ENCODE results near the gene ZNF90. TPM values are rescaled to one million over a fixed set of nuclear protein-coding genes. Genes with fewer than 3 reads are reported as not detected.
A peak's percentile ranks its signal among the peaks of the same experiment; 100 is the strongest.

The ZNF90 gene
- not detected for total RNA-seq (2021; ENCODE audit: unreplicated experiment)
- not detected in 2 replicates for polyA plus RNA-seq (2012)
- percentile 10 among the genes with signal in this experiment for Bru-seq, nascent RNA
- percentile 8 among the genes with signal in this experiment for BruChase-seq, experiment 1, labeled RNA remaining after a 6-hour chase
- BruChase-seq, experiment 2, labeled RNA remaining after a 2-hour chase, result not detected
- long read RNA-seq, result 0 reads

DNA sequence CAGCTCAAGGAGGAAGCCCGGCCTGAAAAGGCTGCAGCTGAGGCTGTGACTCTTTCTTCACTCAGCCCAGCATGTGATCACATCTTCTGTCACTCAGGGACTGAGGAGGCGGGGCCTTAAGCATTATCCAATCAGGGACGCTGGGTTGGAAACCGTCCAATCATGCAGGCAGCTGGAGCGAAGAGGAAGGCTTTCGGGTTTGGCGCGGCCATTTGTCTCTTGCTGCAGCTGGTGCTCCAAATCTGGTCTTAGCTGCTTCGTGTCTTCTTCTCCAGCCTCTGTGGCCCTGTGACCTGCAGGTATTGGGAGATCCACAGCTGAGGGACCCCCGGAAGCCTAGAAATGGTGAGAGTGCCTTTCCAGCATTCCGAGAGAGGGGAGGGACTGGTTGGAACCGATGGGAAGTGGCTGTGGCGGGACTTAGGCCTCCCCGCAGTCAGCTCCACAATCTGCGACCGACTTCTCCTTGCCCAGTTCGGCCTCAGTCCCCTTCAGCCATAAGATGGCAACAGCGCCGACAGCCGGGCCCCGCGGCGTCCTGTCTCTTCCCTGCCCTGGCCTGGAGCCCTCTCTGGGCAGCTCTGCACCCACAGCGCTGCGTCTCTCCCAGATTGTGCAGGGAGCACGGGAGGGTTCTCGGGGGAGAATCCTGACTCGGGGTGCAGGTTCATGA, at the start of gene ZNF90:
ZNF90 (plus strand) TSS at position 210 of the 673 bp plus-strand sequence; CDS start at position 343, 133 bp downstream.
- TF ChIP-seq SRF (IDR thresholded peaks at IDR 0.05; ENCODE audit: low read depth) (no peak), JUND (IDR thresholded peaks at IDR 0.05) (no peak), FOSL1 (IDR thresholded peaks at IDR 0.05; ENCODE audit: low read depth) (no peak), ZFX (IDR thresholded peaks at IDR 0.05) (no peak), EZH2phosphoT487 (IDR thresholded peaks at IDR 0.05; ENCODE audit: borderline replicate concordance) (no peak), CEBPB (IDR thresholded peaks at IDR 0.05; ENCODE audit: low read depth) (no peak), ZNF274 (IDR thresholded peaks at IDR 0.05; ENCODE audit: low read depth, low read length) (no peak), SIN3A (IDR thresholded peaks at IDR 0.05; ENCODE audit: low read depth) (no peak), CBX3 (IDR thresholded peaks at IDR 0.05; ENCODE audit: low read depth) (no peak), SP1 (IDR thresholded peaks at IDR 0.05; ENCODE audit: low read depth) (no peak), RAD21 (IDR thresholded peaks at IDR 0.05; ENCODE audit: low read depth) (no peak), YY1 (IDR thresholded peaks at IDR 0.05; ENCODE audit: extremely low read depth, insufficient replicate concordance, low read depth, low read length) (no peak), TCF7L2 (IDR thresholded peaks at IDR 0.05; ENCODE audit: borderline replicate concordance, extremely low read depth, insufficient read depth, insufficient read length) (no peak)
- TF ChIP-seq, protein P1, sequence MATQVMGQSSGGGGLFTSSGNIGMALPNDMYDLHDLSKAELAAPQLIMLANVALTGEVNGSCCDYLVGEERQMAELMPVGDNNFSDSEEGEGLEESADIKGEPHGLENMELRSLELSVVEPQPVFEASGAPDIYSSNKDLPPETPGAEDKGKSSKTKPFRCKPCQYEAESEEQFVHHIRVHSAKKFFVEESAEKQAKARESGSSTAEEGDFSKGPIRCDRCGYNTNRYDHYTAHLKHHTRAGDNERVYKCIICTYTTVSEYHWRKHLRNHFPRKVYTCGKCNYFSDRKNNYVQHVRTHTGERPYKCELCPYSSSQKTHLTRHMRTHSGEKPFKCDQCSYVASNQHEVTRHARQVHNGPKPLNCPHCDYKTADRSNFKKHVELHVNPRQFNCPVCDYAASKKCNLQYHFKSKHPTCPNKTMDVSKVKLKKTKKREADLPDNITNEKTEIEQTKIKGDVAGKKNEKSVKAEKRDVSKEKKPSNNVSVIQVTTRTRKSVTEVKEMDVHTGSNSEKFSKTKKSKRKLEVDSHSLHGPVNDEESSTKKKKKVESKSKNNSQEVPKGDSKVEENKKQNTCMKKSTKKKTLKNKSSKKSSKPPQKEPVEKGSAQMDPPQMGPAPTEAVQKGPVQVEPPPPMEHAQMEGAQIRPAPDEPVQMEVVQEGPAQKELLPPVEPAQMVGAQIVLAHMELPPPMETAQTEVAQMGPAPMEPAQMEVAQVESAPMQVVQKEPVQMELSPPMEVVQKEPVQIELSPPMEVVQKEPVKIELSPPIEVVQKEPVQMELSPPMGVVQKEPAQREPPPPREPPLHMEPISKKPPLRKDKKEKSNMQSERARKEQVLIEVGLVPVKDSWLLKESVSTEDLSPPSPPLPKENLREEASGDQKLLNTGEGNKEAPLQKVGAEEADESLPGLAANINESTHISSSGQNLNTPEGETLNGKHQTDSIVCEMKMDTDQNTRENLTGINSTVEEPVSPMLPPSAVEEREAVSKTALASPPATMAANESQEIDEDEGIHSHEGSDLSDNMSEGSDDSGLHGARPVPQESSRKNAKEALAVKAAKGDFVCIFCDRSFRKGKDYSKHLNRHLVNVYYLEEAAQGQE (IDR thresholded peaks at IDR 0.05; ENCODE audit: low read depth), result no peak
- TF ChIP-seq, protein P2, sequence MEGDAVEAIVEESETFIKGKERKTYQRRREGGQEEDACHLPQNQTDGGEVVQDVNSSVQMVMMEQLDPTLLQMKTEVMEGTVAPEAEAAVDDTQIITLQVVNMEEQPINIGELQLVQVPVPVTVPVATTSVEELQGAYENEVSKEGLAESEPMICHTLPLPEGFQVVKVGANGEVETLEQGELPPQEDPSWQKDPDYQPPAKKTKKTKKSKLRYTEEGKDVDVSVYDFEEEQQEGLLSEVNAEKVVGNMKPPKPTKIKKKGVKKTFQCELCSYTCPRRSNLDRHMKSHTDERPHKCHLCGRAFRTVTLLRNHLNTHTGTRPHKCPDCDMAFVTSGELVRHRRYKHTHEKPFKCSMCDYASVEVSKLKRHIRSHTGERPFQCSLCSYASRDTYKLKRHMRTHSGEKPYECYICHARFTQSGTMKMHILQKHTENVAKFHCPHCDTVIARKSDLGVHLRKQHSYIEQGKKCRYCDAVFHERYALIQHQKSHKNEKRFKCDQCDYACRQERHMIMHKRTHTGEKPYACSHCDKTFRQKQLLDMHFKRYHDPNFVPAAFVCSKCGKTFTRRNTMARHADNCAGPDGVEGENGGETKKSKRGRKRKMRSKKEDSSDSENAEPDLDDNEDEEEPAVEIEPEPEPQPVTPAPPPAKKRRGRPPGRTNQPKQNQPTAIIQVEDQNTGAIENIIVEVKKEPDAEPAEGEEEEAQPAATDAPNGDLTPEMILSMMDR (IDR thresholded peaks at IDR 0.05 in 2 of 3, conservative IDR thresholded peaks at IDR 0.05 in 1 of 3; ENCODE audit: borderline replicate concordance in 1 of 3, insufficient read depth in 1 of 3, low read depth in 2 of 3, low read length in 2 of 3), result no peak
- TF ChIP-seq, protein P3, sequence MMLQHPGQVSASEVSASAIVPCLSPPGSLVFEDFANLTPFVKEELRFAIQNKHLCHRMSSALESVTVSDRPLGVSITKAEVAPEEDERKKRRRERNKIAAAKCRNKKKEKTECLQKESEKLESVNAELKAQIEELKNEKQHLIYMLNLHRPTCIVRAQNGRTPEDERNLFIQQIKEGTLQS (IDR thresholded peaks at IDR 0.05), result no peak
- TF ChIP-seq, protein P4, sequence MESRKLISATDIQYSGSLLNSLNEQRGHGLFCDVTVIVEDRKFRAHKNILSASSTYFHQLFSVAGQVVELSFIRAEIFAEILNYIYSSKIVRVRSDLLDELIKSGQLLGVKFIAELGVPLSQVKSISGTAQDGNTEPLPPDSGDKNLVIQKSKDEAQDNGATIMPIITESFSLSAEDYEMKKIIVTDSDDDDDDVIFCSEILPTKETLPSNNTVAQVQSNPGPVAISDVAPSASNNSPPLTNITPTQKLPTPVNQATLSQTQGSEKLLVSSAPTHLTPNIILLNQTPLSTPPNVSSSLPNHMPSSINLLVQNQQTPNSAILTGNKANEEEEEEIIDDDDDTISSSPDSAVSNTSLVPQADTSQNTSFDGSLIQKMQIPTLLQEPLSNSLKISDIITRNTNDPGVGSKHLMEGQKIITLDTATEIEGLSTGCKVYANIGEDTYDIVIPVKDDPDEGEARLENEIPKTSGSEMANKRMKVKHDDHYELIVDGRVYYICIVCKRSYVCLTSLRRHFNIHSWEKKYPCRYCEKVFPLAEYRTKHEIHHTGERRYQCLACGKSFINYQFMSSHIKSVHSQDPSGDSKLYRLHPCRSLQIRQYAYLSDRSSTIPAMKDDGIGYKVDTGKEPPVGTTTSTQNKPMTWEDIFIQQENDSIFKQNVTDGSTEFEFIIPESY (IDR thresholded peaks at IDR 0.05; ENCODE audit: extremely low read depth, insufficient replicate concordance, low read length), result no peak
- intact Hi-C loops (cut with micrococcal nuclease), result no loop called here
- no peaks in the 10 kb centered on the region for H3K4me1 ChIP-seq (ENCODE audit: control insufficient read depth in 1 of 2, insufficient read depth in 2 of 2, low read length in 2 of 2)
- no peaks in the 10 kb centered on the region for H4K20me1 ChIP-seq (ENCODE audit: insufficient read depth)
- H3K9me3 ChIP-seq (ENCODE audit: control insufficient read depth in 1 of 2, insufficient read depth in 1 of 2, low read depth in 1 of 2, low read length in 2 of 2), result peaks cover 0 to 18% of the 10 kb centered on the region in 2 experiments; a peak in 2 of 4 replicates
- ATAC-seq, result no peak
- no peaks in the 10 kb centered on the region for H3K79me2 ChIP-seq (ENCODE audit: insufficient read depth, low read length)
- no peak within 1 kb of the TSS for H3K27ac ChIP-seq (ENCODE audit: low read depth, low read length)
- no peak within 1 kb of the TSS for H2AFZ ChIP-seq (ENCODE audit: low read depth, low read length, poor library complexity, severe bottlenecking)
- no peak for DNase-seq (ENCODE audit: low read depth, low spot score)
- no peaks in the 10 kb centered on the region for H3K36me3 ChIP-seq (ENCODE audit: control insufficient read depth in 1 of 2, insufficient read depth in 2 of 2, low read length in 2 of 2)
- no peak within 1 kb of the TSS for H3K9ac ChIP-seq (ENCODE audit: low read length)
- ChIA-PET RAD21 (ENCODE audit: low non-redundant PET in 1 of 2, low total read pairs in 2 of 2, uncharacterized antibody in 2 of 2, unreplicated experiment in 2 of 2) (no interaction called here), CTCF (no interaction called here), POLR2A (no interaction called here)
- H3K4me2 ChIP-seq (ENCODE audit: low read length), result no peak within 1 kb of the TSS
- H3K27me3 ChIP-seq (ENCODE audit: insufficient read depth, low read length), result no peaks in the 10 kb centered on the region
- H3K4me3 ChIP-seq (replicated peaks in 1 of 2; ENCODE audit: low read depth in 1 of 2, low read length in 2 of 2), result no peak within 1 kb of the TSS
- no TSS peak for BruUV-seq (replicated peaks)
- no peaks in the 10 kb centered on the region for H3K9me2 ChIP-seq (ENCODE audit: insufficient read depth)

All from HCT116 (cell line).